GM18858 (cell line): Measurements from ENCODE around the gene POTED.
"Not testable (repeated sequence)": the region's sequence is repeated elsewhere in the genome, so short reads cannot be mapped to it uniquely, and the experiment has no call there.

Experiments used
- ATAC-seq: cut with Tn5 transposase; IDR thresholded peaks from one replicate; pipeline ENCODE4 v1.9.1; 2021; ENCODE audit not compliant: unreplicated experiment

POTED gene

GRCh38 chr21:13609477-13609876 lies at the start of gene POTED:
Gene POTED, plus strand, starts transcription at chr21:13609777. Its CDS starts 452 bp downstream, at chr21:13610229.
- ATAC-seq, result not testable (repeated sequence)

DNA sequence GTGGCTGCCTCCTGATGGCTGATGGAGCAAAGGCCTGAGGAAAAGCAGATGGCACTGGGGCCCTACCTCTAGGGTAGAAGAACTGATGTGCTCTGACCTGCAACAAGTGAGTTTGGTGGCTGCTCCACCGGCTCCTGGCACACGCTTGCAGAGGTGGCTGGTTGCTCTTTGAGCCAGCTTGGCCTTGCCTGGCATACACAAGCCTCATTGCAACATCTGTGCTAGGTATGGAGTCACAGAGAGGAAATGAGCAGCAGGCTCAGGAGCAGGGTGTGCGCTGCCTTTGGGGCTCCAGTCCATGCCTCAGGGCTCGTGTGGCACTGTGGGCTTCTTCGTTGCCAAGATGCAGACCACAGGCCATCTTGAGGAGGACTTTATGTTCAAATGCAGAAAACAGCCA lies 40.5 kb downstream of the POTED start:
- ATAC-seq, result not testable (repeated sequence)

- ATAC-seq, result not testable (repeated sequence)
Observed at GRCh38 chr21:13651746-13652145, 42.2 kb downstream of the POTED start.
